NCI-H460 (cell line): Measurements from ENCODE around the gene OR1C1. TPM values are rescaled to one million over a fixed set of nuclear protein-coding genes. Genes with fewer than 3 reads are reported as not detected.
"Not testable (repeated sequence)": the region's sequence is repeated elsewhere in the genome, so short reads cannot be mapped to it uniquely, and the experiment has no call there.

Experiments used
- DNase-seq: peaks from one replicate; pipeline ENCODE4 v3.0.0-alpha.2; 2016; ENCODE audit warnings: low read depth; ENCODE audit errors: extremely low read depth
- polyA plus RNA-seq: library from polyadenylated mRNA; depleted of rRNA; stranded (reverse); fragments of >200 nt; gene quantifications from 2 replicates; pipeline ENCODE4 v1.2.3, GENCODE V29; 2014; cell fraction: nucleus; rRNA removed
- total RNA-seq: library from RNA; depleted of rRNA; stranded (reverse); fragments of >200 nt; shearing (Covaris generic); gene quantifications from 2 replicates; pipeline ENCODE4 v1.2.3, GENCODE V29; 2014; rRNA removed

The OR1C1 gene, protein sequence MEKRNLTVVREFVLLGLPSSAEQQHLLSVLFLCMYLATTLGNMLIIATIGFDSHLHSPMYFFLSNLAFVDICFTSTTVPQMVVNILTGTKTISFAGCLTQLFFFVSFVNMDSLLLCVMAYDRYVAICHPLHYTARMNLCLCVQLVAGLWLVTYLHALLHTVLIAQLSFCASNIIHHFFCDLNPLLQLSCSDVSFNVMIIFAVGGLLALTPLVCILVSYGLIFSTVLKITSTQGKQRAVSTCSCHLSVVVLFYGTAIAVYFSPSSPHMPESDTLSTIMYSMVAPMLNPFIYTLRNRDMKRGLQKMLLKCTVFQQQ
- 0.02 TPM in 1 of 2 replicates, not detected in the other for total RNA-seq
- not detected in 2 replicates for polyA plus RNA-seq

DNA sequence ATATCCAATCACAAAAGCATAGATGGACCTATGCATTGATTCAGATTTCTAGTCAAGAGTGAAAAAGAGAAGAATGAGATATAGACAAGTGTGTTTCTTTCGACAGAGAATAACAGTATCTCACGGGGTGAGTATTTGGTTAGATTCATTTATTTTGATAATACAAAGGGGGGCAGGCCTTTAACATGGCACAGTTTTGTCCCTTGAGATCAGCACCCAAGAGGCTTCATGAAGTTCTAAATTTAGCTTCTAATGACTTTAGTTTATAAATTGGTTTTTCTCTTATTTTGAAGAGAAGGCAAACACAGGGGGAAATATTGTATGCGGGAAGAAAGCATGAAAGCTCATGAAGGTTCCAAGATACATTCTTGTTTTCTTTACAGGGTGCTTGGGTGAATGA lies at the start of gene OR1C1:
Gene OR1C1, minus strand, starts transcription at position 101 of the 400 bp plus-strand sequence. CDS start 2,150 bp downstream, outside the sequence.
- no peak for DNase-seq

DNA sequence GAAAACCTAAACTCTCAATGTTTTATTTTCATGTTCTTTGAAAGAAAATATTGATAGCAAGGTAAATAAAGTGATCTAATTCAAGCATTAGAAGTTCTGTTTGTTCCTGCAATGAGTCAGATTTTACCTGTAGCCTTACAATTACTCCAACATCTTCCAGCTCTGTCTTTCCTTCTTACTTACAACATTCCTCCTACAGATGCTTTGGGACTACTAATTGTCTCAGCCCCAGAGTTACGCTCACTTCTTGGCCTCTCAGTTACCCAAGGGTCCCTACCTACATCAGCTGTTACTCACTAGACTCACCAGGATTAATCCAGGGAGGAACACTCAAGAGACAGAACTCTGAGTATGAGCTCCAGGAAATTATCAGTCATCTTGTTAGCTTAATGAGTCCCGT lies 37.2 kb upstream of the OR1C1 start:
- no peak for DNase-seq

DNA sequence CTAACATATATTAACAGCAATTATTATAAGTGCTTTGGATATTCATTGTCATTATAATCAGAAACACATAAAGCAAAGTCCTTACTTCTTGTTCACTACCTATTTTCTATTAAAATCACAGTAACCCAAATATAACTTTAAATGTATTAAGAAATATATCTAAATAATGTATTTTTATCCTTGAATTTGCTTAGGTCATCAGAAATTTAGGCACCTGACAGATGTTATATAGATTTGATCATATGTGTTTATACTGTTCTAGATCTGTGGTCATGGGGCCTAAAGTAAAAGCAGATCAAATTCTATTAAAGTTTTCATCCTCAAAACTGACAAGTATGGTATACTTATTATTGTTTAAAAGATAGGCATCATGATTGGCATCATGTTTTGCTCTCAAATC lies 9.2 kb upstream of the OR1C1 start:
- DNase-seq = no peak

DNA sequence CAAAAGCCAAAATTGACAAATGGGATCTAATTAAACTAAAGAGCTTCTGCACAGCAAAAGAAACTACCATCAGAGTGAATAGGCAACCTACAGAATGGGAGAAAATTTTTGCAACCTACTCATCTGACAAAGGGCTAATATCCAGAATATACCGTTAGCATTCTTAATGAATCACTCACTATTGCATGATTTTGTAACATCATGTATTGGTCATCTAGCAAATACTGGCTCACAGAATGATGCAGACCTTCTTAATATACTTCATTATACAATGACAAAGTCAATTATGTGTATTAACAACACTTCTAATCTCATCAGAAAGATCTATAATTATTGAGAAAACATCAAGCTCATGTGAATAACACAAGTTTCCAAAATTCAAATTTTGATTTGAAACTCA lies 6.0 kb downstream of the OR1C1 start:
- not testable (repeated sequence) for DNase-seq

DNA sequence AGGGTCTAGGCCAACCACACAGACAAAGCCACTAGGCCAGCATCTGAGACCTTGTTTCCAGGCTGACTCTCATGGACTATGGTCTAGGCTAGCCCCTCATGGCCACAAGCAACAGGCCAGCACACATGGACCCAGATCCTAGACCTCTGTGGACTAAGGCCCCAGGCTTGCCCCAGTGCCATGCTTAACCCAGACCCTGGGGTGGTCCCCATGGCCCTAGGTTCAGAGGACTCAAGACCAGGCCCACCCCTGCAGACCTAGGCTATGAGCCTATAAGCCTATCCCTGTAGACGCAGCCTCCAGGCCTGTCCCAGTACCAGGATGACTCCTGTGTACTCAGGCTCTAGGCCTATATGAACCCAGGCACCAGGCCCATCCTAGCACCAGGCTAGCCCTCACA lies 10.5 kb downstream of the OR1C1 start:
- DNase-seq = no peak

DNA sequence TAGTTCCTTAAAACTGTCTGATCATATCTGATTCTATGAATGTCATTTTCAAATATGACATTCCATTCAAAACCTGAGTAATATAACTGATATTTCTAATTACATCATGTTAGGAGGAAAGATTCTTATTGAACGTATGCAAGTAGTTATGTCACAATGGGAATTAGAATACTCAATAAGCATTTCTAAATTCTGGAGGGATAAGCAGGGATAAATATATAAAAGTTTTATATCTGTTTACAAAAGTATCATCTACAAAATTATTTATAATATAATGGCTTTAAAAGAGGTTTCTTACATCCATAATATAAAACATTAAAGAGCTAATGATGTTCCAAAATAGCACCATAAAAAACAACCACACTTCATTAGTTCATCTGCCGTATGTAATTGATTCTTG lies 12.3 kb downstream of the OR1C1 start, which contains the start of gene OR14A2:
Gene OR14A2, minus strand, starts transcription at position 101 of the 400 bp plus-strand sequence.
- DNase-seq = no peak

DNA sequence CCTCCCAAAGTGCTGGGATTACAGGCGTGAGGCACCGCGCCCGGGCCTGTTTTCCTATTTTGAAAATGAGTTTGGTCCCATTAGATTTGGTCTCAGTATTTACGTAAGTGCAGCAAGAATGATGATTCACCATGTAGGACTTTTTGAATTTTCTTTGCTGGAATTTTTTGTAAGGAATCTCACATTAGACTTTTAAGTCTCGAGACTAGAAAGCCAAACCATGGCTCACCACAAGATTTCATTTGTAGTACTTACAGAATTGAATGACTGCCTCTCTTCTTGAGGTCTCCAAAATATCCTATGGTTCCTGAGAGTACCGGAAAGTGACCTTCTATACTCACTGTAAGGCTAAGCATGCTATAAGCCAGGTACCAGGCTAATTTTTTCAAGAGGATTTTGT lies 12.7 kb downstream of the OR1C1 start:
- DNase-seq = no peak

DNA sequence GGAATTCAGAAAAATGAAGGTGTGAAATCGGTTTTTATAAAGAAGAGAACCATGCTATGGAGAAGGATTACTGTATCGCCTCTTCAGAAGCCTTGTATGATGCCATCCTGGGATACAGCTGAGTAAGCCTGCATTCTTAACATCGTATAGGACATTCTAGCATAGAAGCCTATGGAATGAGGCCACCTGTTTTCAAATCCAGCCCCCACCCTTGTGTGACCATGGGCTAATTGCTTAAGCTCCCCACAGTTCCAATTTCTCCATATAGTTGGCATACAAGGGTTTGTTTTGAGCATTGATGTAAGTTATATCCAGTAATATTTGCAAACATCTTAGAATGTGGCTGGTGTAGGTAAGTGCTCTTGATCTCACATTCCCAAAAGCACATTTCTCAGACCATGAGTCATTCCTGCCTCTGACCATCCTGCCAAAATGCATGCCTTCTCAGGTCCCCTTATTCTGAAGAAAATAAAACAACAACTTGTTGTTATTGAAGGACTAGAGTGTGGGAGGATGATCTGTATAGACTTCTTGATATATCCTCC lies 13.9 kb downstream of the OR1C1 start:
- DNase-seq = no peak

DNA sequence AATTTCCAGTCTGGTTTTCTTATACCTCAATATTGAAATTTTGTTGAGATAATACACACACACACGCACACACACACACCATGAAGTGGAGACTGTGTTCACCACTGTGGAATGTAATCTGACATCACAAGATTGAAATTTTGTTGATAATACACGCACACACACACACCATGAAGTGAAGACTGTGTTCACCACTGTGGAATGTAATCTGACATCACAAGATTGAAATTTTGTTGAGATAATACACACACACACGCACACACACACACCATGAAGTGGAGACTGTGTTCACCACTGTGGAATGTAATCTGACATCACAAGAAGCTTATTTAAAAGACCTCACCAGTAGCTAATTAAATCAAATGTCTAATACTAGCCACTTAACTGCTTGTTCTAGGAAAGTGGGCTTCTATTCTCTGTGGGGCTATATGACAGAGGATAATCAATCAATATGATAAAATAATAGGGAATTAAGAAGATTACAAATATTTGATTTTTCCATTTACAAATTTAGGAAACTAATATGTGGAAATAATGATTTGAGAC lies 18.1 kb downstream of the OR1C1 start:
- DNase-seq = not testable (repeated sequence)

DNA sequence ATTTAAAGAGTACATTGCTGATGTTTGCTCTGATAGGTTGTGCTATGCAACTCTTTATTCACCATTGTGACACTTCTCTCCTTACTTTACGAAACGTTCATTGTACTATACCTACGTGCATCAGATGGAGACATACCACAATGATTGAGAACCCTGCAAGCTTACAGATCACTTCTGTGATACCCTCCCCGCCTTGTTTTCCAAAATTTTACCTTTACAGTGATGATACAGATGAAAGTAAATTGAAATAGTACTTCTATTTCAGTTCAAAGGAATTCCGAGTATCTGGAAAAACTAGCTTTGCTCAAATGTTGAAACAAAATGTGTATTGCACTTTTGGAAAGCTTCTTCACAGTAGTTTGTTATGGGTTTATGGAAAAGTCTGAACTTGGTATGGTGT lies 18.6 kb downstream of the OR1C1 start:
- no peak for DNase-seq

DNA sequence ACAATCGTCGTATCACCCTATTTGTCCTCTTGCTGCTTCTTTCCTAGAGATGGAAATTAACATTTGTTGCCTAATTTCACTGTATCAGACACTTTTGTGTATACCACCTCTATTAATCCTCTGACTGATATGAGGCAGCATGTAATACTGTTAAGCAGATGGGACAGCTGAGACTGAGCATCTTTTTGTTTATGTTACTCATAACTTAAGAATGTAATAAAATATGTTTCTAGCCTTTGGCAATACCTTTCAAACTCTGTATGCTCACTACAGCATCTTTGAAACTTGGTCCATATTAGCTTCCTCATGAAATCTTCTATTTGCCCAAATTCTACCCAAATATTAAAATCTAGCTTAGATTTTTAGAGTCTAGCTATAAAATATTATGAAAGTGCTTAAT lies 19.6 kb downstream of the OR1C1 start:
- no peak for DNase-seq

DNA sequence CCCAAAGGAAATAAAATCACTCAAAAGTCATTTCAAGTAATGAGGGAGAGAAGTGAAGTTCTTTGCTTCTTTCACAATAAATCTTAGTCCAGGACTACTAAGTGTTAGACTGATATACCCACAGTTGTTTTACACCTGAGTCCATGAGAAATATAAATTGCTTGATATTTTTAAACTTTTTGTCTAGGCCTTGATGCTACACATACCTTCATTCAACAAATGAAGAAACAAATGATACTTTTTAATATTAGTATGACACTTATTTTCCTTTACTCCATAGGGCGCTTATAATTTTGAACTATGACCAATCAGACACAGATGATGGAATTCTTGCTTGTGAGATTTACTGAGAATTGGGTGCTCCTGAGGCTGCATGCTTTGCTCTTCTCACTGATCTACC lies 22.0 kb downstream of the OR1C1 start, which contains the start of gene OR14K1:
Gene OR14K1, plus strand, starts transcription at position 301 of the 400 bp plus-strand sequence. Its CDS starts 0 bp downstream, at position 301.
- no peak for DNase-seq

DNA sequence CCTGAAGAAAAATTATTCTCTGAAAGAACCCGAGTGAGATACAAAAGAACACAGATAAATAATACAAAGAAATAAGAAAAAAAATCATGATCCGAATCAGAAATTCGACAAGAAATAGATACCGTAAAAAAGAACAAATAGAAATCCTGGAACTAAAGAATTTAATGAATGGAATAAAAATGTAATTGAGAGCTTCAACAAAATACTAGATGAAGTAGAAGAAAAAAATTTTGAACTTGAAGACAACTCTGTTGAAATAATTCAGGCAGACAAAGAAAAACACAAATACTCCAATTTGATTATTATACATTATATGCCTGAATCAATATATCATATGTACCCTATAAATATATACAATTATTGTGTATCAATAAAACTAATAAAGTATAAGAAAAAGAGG lies 39.1 kb downstream of the OR1C1 start:
- no peak for DNase-seq

DNA sequence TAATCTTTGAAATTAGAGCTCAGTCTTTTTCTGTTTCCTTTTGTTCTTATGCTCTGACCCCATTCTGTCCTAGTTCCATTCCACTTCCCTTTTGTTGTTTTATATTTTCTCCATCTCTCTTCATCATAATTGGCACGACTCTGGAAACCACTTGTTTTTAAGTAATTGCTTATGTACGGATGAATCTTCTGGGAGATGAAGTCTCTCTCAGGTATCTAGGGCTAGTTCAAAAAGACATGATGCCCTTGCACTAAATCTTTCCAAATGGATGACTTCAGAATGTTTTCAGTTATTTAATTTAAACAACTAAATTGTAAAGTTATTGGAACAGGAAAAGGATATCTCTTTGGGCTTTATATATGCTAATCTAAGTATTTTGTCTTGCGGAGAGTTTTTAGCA lies 43.8 kb downstream of the OR1C1 start, which contains the start of gene OR6F1:
Gene OR6F1, minus strand, starts transcription at position 101 of the 400 bp plus-strand sequence. CDS start 3,891 bp downstream, outside the sequence.
- no peak for DNase-seq

DNA sequence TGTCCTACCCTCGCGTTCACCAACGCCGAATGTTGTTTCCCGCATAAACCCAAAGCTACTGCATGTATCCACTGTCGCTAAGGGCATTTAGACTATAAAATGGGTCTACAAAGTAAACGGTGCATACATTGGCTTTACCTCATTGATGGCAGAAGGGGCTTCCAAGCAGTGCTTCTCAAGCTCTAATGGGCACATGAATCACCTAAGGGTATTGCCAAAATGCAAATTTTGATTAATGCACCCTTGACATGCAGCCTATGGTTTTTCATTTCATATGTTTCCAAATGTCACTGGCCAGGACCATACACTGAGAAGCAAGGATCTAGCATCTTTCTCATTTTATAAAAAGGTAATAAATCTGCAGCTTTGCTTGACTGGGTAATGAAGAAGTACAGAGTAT lies 46.6 kb downstream of the OR1C1 start:
- DNase-seq = no peak

DNA sequence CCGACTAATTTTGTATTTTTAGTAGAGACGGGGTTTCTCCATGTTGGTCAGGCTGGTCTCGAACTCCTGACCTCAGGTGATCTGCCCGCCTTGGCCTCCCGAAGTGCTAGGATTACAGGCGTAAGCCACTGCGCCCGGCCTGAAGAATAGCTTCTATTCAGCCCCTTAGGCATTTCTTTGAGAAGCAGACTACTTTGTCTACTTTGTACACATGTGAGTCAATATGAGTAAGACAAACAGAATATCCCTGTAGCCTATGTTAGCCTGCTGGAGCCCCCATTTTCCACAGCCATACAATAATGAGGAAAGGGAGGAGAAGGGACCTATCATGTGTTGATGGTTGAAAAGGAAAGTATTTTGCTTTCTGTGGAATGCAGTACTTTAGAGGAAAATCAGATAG lies 49.7 kb downstream of the OR1C1 start:
- DNase-seq = not testable (repeated sequence)

Other genes starting within 250 kb of the OR1C1 start
- not detected in 2 replicates for gene OR2C3, start 224.1 kb downstream of the OR1C1 start, total RNA-seq
- gene GCSAML, start 211.4 kb downstream of the OR1C1 start, total RNA-seq = not detected in 2 replicates
- not detected in 2 replicates for gene OR2G2, start 172.2 kb downstream of the OR1C1 start, total RNA-seq
- not detected in 2 replicates for gene OR2G3, start 155.0 kb downstream of the OR1C1 start, total RNA-seq
- gene OR13G1, start 80.8 kb downstream of the OR1C1 start, total RNA-seq = not detected in 2 replicates
- gene OR6F1, start 43.9 kb downstream of the OR1C1 start, total RNA-seq = not detected in 2 replicates
- gene OR14K1, start 21.9 kb downstream of the OR1C1 start, total RNA-seq = not detected in 2 replicates
- not detected in 2 replicates for gene OR14A2, start 12.4 kb downstream of the OR1C1 start, total RNA-seq
- not detected in 2 replicates for gene OR14A16, start 63.6 kb upstream of the OR1C1 start, total RNA-seq
- gene OR11L1, start 81.3 kb upstream of the OR1C1 start, total RNA-seq = not detected in 2 replicates
- gene TRIM58, start 96.6 kb upstream of the OR1C1 start, total RNA-seq = not detected in 2 replicates
- gene OR2W3, start 135.0 kb upstream of the OR1C1 start, total RNA-seq = not detected in 2 replicates
- not detected in 2 replicates for gene OR2T8, start 159.7 kb upstream of the OR1C1 start, total RNA-seq
- not detected in 2 replicates for gene OR2AJ1, start 164.3 kb upstream of the OR1C1 start, total RNA-seq
- not detected in 2 replicates for gene OR2L8, start 188.3 kb upstream of the OR1C1 start, total RNA-seq
- not detected in 2 replicates for gene OR2AK2, start 204.7 kb upstream of the OR1C1 start, total RNA-seq